SJSA1 (cell line): Measurements from ENCODE around the gene GPR108. TPM values are rescaled to one million over a fixed set of nuclear protein-coding genes. Genes with fewer than 3 reads are reported as not detected.

Experiments
- DNase-seq, 2 experiments: peaks; one replicate each; pipeline ENCODE4 v3.0.0-alpha.2; 2015 to 2020; ENCODE audit warnings: low spot score in 2 of 2, low read depth in 1 of 2
- H3K27ac ChIP-seq: fragments of 250-450 bp; sonication (Bioruptor Pico); 2 replicates; pipeline ENCODE4 v1.5.1; 2020; ENCODE audit warnings: mild to moderate bottlenecking, moderate library complexity
- H3K27me3 ChIP-seq: fragments of 250-450 bp; sonication (Bioruptor Pico); replicated peaks from 2 replicates; pipeline ENCODE4 v1.5.1; 2020; ENCODE audit warnings: mild to moderate bottlenecking, moderate library complexity
- H3K36me3 ChIP-seq: fragments of 250-450 bp; sonication (Bioruptor Pico); 2 replicates; pipeline ENCODE4 v1.5.1; 2020; ENCODE audit warnings: mild to moderate bottlenecking
- H3K4me1 ChIP-seq: fragments of 250-450 bp; sonication (Bioruptor Pico); replicated peaks from 2 replicates; pipeline ENCODE4 v1.6.1; 2021; ENCODE audit warnings: mild to moderate bottlenecking
- H3K4me3 ChIP-seq: fragments of 250-450 bp; sonication (Bioruptor Pico); 2 replicates; pipeline ENCODE4 v1.5.1; 2020; ENCODE audit warnings: mild to moderate bottlenecking
- H3K9me3 ChIP-seq: fragments of 250-450 bp; sonication (Bioruptor Pico); replicated peaks from 2 replicates; pipeline ENCODE4 v1.5.1; 2020; ENCODE audit warnings: mild to moderate bottlenecking
- total RNA-seq: library from RNA; depleted of rRNA; stranded (reverse); fragments of >200 nt; shearing (Covaris generic); gene quantifications from 2 replicates; pipeline ENCODE4 v1.2.3, GENCODE V29; 2014

GPR108 gene
- total RNA-seq, 1 experiment from 2014 or later, result 38.2 TPM

DNA sequence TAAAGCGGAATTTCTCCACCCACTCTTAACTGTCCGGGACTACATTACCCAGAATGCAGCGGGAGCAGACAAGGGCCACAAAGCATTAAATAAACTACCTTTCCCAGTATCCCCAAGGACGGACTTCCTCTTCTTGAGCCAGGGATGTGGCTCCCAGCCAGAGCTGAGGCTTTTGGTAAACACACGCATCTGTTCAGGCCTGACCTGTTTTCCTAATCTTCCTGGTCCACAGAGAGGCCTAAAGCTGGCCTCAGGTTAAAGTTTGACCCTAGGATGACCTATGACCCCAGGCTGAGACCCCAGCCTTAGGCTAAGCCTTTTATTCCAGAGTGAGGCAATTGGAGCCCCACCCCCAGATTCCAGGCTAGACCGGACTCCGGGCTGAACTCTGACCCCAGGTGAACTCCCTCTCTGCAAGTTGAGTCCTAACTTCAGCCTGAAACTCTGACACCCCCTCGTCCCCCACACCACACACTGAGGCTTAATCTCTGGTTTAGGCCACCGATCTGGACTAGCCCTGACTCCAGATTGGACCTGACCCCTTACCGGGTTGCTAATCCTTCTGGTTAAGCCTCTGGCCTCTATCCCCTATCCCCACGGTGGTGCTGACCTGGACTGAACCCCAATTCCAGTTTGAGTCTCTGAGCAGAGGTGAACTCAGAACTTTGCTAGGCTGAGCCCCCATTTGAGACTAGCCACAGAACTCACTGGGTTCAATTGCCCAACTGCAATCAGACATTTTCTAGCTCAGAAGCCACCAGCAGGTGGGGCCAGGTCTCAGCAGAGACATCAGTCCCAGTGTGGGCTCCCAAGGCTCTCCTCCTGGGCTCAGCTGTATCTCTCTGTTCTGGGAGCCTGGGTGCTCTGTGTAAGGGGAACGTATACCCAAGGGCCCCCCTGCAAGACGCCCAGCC, 750 bp upstream of the GPR108 start:
- Histone ChIP-seq H3K36me3 (peaks cover 9% of the 10 kb centered on the region), H3K27me3 (no peaks in the 10 kb centered on the region), H3K27ac (no peak overlapping the region), H3K4me1 (peaks cover 30% of the 10 kb centered on the region), H3K4me3 (no peak overlapping the region), H3K9me3 (no peaks in the 10 kb centered on the region)
- peak; percentile 72 to 75 for DNase-seq

GRCh38 chr19:6736917-6737283, 480 bp downstream of the GPR108 start:
- no peak for DNase-seq
- peaks cover 27% of the 10 kb centered on the region for H3K4me1 ChIP-seq
- H3K4me3 ChIP-seq, result peak overlapping the region; percentile 72
- peak overlapping the region; percentile 84 for H3K27ac ChIP-seq
- no peaks in the 10 kb centered on the region for H3K27me3 ChIP-seq
- H3K36me3 ChIP-seq, result peaks cover 14% of the 10 kb centered on the region; the same call in 1 of the 2 replicates
- H3K9me3 ChIP-seq, result no peaks in the 10 kb centered on the region

DNA sequence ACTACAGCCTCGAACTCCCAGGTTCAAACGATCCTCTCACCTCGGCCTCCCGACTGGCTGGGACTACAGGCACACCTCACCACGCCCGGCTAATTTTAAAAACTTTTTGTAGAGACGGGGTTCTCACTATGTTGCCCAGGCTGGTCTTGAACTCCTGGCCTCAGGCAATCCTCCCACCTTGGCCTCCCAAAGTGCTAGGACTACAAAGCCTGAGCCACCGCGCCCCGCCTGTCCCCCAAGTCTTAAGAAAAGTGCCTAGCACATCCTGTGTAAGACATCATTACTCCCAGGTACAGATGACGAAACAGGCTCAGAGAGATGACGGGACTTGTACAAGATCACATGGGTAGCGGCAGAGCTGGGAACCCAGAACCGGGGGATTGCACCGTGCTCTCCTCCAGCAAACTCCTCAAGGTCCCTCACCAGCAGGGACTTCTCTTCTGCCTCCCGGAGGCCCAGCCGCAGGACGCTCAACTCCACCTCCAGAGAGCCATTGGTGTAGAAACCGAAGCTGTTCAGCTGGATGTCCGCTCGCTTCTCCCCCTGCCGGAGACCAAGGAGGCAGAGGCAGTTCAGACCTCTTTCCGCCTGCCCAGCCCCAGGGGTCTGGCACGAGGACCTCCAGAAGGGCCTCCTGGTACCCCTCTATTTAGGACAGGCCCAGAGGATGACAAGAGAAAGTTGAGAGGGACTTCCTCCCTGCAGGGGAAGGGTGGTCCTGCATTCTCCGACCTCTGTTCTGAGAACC, 1.0 kb downstream of the GPR108 start:
- peak; percentile 82 to 88 for DNase-seq
- Histone ChIP-seq H3K4me1 (peaks cover 27% of the 10 kb centered on the region), H3K27ac (0 out of 2 replicates have a peak overlapping the region, but pooled peaks have one; percentile 84), H3K27me3 (no peaks in the 10 kb centered on the region), H3K9me3 (no peaks in the 10 kb centered on the region), H3K4me3 (peak overlapping the region; percentile 72), H3K36me3 (peaks cover 16% of the 10 kb centered on the region; the same call in 1 of the 2 replicates)

- Histone ChIP-seq H3K4me3 (no peak overlapping the region), H3K9me3 (no peaks in the 10 kb centered on the region), H3K4me1 (peaks cover 24% of the 10 kb centered on the region), H3K36me3 (peaks cover 16% of the 10 kb centered on the region; the same call in 1 of the 2 replicates), H3K27me3 (no peaks in the 10 kb centered on the region), H3K27ac (no peak overlapping the region)
- DNase-seq, result no peak
Observed at GRCh38 chr19:6735181-6735911, 2.0 kb downstream of the GPR108 start.

GRCh38 chr19:6734096-6734696, 3.2 kb downstream of the GPR108 start:
- peaks cover 13% of the 10 kb centered on the region; the same call in 1 of the 2 replicates for H3K36me3 ChIP-seq
- H3K4me1 ChIP-seq, result peaks cover 23% of the 10 kb centered on the region
- no peak overlapping the region for H3K27ac ChIP-seq
- no peak for DNase-seq
- no peaks in the 10 kb centered on the region for H3K27me3 ChIP-seq
- H3K9me3 ChIP-seq, result no peaks in the 10 kb centered on the region
- no peak overlapping the region for H3K4me3 ChIP-seq

GRCh38 chr19:6733338-6734095, 3.9 kb downstream of the GPR108 start:
- Histone ChIP-seq H3K9me3 (no peaks in the 10 kb centered on the region), H3K4me1 (peaks cover 16% of the 10 kb centered on the region), H3K36me3 (peaks cover 13% of the 10 kb centered on the region; the same call in 1 of the 2 replicates), H3K27me3 (no peaks in the 10 kb centered on the region), H3K27ac (no peak overlapping the region), H3K4me3 (no peak overlapping the region)
- no peak for DNase-seq

DNA sequence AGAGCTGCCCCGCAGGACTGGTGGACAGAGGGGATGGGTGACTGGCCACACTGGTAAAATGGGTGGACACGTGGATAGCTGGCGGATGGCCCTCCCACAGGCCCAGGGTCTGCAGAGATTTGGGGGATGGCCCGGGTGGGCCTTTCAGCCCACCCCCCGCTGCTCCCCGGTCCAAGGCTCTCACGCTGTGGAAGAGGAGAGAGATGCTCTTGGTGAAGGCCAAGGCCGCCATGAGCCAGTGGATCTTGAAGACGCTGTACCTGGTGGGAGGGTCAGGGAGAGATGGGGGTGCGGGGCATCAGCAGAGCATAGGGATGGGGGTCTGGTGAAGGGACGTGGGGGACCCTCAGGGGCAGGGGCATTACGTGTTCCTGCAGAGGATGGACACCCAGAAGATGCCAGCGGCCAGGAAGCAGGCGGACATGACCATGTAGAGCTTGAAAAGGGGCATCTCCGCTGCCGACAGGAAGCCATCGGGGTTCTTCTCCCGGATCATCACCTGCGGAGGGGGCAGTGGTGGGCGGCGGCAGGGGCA, 4.5 kb downstream of the GPR108 start:
- peaks cover 13% of the 10 kb centered on the region; the same call in 1 of the 2 replicates for H3K36me3 ChIP-seq
- H3K27me3 ChIP-seq, result no peaks in the 10 kb centered on the region
- no peaks in the 10 kb centered on the region for H3K9me3 ChIP-seq
- no peak overlapping the region for H3K27ac ChIP-seq
- peaks cover 10% of the 10 kb centered on the region for H3K4me1 ChIP-seq
- no peak for DNase-seq
- no peak overlapping the region for H3K4me3 ChIP-seq

DNA sequence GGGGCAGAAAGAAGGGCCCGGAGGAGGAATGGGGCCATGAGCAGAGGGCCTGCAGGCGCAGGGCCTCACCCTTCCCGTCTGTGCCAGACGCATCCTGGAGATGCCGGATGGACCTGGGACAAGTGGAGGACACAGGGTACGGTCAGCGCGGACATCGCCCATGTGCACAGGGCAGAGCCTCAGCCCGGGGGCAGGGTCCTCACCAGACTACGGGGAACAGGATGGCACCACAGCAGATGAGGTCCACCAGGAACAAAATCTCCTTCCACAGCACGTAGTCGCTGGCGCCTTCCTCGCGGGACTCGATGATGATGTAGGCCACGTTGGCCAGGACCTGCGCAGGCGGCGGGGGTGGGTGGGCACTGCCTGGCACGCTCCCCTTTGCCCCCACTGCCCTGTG, 5.6 kb downstream of the GPR108 start:
- Histone ChIP-seq H3K9me3 (no peaks in the 10 kb centered on the region), H3K4me1 (peaks cover 9% of the 10 kb centered on the region), H3K27me3 (no peaks in the 10 kb centered on the region), H3K36me3 (peaks cover 13% of the 10 kb centered on the region; the same call in 1 of the 2 replicates), H3K27ac (no peak overlapping the region), H3K4me3 (no peak overlapping the region)
- DNase-seq, result no peak

GRCh38 chr19:6730941-6731670, 6.3 kb downstream of the GPR108 start:
- Histone ChIP-seq H3K27ac (no peak overlapping the region), H3K36me3 (peaks cover 13% of the 10 kb centered on the region; the same call in 1 of the 2 replicates), H3K9me3 (no peaks in the 10 kb centered on the region), H3K4me3 (no peak overlapping the region), H3K27me3 (no peaks in the 10 kb centered on the region), H3K4me1 (peaks cover 3% of the 10 kb centered on the region)
- DNase-seq, result no peak

GRCh38 chr19:6730153-6730804, 7.1 kb downstream of the GPR108 start:
- Histone ChIP-seq H3K36me3 (peaks cover 13% of the 10 kb centered on the region; the same call in 1 of the 2 replicates), H3K9me3 (no peaks in the 10 kb centered on the region), H3K4me1 (no peaks in the 10 kb centered on the region), H3K4me3 (no peak overlapping the region), H3K27ac (no peak overlapping the region), H3K27me3 (no peaks in the 10 kb centered on the region)
- no peak for DNase-seq

DNA sequence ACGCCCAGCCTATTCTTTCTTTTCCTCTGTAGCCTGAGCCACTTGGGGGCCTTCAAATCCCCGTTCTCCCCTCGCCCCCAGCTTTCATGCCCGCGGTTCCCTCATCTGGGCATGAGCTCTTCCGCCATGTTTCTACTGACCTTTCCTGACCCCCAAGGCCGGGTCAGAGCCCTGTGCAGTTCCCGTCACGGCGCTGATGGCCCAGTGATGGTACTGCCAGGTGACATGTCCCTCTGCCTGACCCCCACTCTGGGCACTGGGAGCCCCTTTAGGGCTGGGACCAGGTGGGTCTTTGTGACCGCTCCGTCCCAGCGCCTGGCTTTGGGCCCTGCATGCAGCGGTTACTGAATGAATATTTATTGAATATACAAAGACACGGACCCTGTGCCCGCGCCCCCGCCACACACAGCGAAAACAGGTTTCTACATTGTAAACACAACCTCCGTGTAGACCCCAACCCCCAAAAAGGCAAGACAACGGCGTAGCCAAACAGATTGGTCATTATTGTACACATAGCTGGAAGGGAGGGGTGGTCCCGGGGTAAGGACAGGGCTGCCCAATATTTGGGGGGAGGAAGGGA, 7.7 kb downstream of the GPR108 start:
- Histone ChIP-seq H3K4me1 (no peaks in the 10 kb centered on the region), H3K4me3 (no peak overlapping the region), H3K36me3 (peaks cover 13% of the 10 kb centered on the region; the same call in 1 of the 2 replicates), H3K9me3 (no peaks in the 10 kb centered on the region), H3K27me3 (no peaks in the 10 kb centered on the region), H3K27ac (no peak overlapping the region)
- no peak for DNase-seq
